ENCODE measurements around the gene GDE1.

GDE1 gene

DNA sequence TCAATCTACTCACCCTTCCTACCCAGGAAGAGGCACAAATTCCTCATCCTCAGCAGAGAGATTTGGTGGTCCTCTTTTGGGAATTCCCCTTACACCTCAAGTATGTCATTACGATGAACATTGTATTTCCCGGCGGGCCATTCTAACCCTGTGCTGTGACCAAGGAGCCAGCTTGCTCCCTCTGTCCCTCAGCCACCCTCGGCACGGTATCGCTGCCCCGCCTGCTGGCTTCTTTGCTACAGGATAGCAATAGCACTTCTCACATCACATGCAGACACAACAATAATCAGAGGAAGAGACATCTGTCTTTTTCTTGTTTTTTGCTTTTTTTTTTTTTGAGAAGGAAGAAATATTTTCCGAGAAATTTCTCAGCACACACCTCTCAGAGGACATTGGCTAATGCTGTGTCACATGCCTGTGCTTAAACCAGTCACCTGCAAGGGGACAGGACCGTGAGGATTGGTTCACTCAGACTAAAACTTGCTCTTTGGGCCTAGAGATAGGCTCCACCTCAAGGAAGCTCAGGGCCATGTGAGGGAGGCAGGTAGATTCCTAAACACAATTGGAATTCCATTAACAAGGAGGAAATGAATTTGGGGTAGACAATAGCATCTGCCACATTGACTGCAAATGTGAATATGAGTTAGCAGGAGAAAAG lies 63.0 kb downstream of the GDE1 start:
- DNase-seq (ENCODE audit: insufficient read length, low spot score) (no peak), FAIRE-seq (no peak)
- TF ChIP-seq POLR2AphosphoS5 (IDR thresholded peaks at IDR 0.05; ENCODE audit: low read depth, low read length) (no peak), POLR2A (IDR thresholded peaks at IDR 0.05; ENCODE audit: low read depth, low read length) (no peak), POU2F2 (IDR thresholded peaks at IDR 0.05; ENCODE audit: low read depth, low read length) (no peak), TAF1 (IDR thresholded peaks at IDR 0.05; ENCODE audit: low read depth, low read length) (no peak), PAX5 (IDR thresholded peaks at IDR 0.05; ENCODE audit: insufficient read depth, low read length, severe bottlenecking) (no peak), SPI1 (IDR thresholded peaks at IDR 0.05; ENCODE audit: low read depth, low read length) (no peak)

Measured in GM12891 (cell line).